ENCODE measurements around the gene DGKZ. TPM values are rescaled to one million over a fixed set of nuclear protein-coding genes. Genes with fewer than 3 reads are reported as not detected.

The DGKZ gene
- total and polyA plus RNA-seq, 2 experiments from 2014 or later: 45.1 to 170 TPM

DNA sequence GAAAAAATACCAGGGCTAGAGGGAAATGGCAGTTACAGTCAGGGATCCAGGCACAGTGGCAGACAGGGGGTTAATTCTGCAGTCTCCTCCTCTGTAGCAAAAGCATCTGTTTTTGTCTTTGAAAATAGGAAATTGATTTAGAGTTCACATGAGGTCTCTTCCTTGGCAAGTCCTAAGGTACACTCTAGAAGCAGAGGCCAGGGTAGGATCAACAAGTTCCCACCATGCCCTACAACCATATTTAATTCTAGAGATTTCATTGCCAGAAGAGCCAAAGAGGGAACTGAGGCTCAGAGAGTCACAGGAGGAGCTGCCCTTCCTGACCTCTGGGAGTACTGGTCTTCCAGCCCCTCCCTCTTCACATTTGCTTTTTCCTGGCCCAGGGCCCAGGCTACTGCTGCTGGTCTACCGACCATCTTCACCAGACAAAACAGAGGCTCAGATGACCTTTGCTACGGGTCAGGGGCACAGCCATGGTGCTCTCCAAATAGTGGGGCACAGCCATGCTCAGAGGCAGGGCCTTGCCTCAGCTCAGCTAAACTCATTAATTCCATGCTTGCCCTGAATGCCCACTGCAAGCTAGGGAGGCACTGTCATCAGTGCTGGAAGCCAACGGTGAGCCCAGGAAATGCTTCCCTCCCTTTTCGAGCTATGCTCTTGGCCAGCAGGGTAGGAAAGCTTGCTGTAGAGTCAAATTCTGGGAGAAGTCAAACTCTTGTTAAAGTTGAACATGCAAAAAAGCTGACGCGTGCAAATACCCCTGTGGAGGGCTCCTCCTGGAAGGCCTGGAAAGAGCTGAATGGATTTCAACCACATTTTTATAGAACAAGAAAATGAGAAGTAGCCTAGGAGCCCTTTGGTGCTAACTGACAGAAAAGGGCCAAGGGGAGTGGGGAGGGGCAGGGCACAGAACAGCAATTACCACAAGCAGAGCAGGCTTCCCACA lies 56.0 kb downstream of the DGKZ start:
- TF ChIP-seq REST (IDR thresholded peaks at IDR 0.05; ENCODE audit: unreplicated experiment) (no peak), STAT1 (IDR thresholded peaks at IDR 0.05; ENCODE audit: unreplicated experiment) (no peak), ZNF114 (CRISPR knock-in tag; IDR thresholded peaks at IDR 0.05) (no peak), POLR2AphosphoS5 (IDR thresholded peaks at IDR 0.05; ENCODE audit: low read depth) (no peak), JUNB (IDR thresholded peaks at IDR 0.05; ENCODE audit: unreplicated experiment) (no peak), EZH2phosphoT487 (IDR thresholded peaks at IDR 0.05; ENCODE audit: unreplicated experiment) (no peak), NANOG (IDR thresholded peaks at IDR 0.05; ENCODE audit: borderline replicate concordance) (no peak), ZNF331 (CRISPR knock-in tag; IDR thresholded peaks at IDR 0.05; ENCODE audit: low read depth) (no peak), CREB1 (CRISPR knock-in tag; IDR thresholded peaks at IDR 0.05; ENCODE audit: low read depth) (no peak), EZH2 (IDR thresholded peaks at IDR 0.05; ENCODE audit: low read depth, unreplicated experiment) (no peak)
- TF ChIP-seq, protein P1, sequence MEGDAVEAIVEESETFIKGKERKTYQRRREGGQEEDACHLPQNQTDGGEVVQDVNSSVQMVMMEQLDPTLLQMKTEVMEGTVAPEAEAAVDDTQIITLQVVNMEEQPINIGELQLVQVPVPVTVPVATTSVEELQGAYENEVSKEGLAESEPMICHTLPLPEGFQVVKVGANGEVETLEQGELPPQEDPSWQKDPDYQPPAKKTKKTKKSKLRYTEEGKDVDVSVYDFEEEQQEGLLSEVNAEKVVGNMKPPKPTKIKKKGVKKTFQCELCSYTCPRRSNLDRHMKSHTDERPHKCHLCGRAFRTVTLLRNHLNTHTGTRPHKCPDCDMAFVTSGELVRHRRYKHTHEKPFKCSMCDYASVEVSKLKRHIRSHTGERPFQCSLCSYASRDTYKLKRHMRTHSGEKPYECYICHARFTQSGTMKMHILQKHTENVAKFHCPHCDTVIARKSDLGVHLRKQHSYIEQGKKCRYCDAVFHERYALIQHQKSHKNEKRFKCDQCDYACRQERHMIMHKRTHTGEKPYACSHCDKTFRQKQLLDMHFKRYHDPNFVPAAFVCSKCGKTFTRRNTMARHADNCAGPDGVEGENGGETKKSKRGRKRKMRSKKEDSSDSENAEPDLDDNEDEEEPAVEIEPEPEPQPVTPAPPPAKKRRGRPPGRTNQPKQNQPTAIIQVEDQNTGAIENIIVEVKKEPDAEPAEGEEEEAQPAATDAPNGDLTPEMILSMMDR (conservative IDR thresholded peaks at IDR 0.05; ENCODE audit: low read depth in 2 of 2): no peak
- TF ChIP-seq, protein P2, sequence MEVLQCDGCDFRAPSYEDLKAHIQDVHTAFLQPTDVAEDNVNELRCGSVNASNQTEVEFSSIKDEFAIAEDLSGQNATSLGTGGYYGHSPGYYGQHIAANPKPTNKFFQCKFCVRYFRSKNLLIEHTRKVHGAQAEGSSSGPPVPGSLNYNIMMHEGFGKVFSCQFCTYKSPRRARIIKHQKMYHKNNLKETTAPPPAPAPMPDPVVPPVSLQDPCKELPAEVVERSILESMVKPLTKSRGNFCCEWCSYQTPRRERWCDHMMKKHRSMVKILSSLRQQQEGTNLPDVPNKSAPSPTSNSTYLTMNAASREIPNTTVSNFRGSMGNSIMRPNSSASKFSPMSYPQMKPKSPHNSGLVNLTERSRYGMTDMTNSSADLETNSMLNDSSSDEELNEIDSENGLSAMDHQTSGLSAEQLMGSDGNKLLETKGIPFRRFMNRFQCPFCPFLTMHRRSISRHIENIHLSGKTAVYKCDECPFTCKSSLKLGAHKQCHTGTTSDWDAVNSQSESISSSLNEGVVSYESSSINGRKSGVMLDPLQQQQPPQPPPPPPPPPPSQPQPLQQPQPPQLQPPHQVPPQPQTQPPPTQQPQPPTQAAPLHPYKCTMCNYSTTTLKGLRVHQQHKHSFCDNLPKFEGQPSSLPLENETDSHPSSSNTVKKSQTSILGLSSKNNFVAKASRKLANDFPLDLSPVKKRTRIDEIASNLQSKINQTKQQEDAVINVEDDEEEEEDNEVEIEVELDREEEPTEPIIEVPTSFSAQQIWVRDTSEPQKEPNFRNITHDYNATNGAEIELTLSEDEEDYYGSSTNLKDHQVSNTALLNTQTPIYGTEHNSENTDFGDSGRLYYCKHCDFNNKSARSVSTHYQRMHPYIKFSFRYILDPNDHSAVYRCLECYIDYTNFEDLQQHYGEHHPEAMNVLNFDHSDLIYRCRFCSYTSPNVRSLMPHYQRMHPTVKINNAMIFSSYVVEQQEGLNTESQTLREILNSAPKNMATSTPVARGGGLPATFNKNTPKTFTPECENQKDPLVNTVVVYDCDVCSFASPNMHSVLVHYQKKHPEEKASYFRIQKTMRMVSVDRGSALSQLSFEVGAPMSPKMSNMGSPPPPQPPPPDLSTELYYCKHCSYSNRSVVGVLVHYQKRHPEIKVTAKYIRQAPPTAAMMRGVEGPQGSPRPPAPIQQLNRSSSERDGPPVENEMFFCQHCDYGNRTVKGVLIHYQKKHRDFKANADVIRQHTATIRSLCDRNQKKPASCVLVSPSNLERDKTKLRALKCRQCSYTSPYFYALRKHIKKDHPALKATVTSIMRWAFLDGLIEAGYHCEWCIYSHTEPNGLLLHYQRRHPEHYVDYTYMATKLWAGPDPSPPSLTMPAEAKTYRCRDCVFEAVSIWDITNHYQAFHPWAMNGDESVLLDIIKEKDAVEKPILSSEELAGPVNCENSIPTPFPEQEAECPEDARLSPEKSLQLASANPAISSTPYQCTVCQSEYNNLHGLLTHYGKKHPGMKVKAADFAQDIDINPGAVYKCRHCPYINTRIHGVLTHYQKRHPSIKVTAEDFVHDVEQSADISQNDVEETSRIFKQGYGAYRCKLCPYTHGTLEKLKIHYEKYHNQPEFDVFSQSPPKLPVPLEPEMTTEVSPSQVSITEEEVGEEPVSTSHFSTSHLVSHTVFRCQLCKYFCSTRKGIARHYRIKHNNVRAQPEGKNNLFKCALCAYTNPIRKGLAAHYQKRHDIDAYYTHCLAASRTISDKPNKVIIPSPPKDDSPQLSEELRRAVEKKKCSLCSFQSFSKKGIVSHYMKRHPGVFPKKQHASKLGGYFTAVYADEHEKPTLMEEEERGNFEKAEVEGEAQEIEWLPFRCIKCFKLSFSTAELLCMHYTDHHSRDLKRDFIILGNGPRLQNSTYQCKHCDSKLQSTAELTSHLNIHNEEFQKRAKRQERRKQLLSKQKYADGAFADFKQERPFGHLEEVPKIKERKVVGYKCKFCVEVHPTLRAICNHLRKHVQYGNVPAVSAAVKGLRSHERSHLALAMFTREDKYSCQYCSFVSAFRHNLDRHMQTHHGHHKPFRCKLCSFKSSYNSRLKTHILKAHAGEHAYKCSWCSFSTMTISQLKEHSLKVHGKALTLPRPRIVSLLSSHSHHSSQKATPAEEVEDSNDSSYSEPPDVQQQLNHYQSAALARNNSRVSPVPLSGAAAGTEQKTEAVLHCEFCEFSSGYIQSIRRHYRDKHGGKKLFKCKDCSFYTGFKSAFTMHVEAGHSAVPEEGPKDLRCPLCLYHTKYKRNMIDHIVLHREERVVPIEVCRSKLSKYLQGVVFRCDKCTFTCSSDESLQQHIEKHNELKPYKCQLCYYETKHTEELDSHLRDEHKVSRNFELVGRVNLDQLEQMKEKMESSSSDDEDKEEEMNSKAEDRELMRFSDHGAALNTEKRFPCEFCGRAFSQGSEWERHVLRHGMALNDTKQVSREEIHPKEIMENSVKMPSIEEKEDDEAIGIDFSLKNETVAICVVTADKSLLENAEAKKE (CRISPR knock-in tag; IDR thresholded peaks at IDR 0.05): no peak
- TF ChIP-seq, protein P3, sequence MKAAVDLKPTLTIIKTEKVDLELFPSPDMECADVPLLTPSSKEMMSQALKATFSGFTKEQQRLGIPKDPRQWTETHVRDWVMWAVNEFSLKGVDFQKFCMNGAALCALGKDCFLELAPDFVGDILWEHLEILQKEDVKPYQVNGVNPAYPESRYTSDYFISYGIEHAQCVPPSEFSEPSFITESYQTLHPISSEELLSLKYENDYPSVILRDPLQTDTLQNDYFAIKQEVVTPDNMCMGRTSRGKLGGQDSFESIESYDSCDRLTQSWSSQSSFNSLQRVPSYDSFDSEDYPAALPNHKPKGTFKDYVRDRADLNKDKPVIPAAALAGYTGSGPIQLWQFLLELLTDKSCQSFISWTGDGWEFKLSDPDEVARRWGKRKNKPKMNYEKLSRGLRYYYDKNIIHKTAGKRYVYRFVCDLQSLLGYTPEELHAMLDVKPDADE (IDR thresholded peaks at IDR 0.05): no peak
- H3K9me3 Mint-ChIP-seq: no peaks in the 10 kb centered on the region
- DNase-seq (ENCODE audit: low spot score) (no peak), ATAC-seq (no peak)
- Histone ChIP-seq H2AFZ (no peak overlapping the region), H3K27ac (ENCODE audit: low read depth) (0 out of 2 replicates have a peak overlapping the region, but pooled peaks have one; percentile 19), H3K4me3 (no peak overlapping the region), H3K36me3 (ENCODE audit: insufficient read depth) (no peaks in the 10 kb centered on the region), H3K9me2 (ENCODE audit: insufficient read depth) (no peaks in the 10 kb centered on the region), H3K27me3 (ENCODE audit: insufficient read depth) (no peaks in the 10 kb centered on the region), H3K4me1 (ENCODE audit: insufficient read depth) (no peaks in the 10 kb centered on the region), H3F3A (replicated peaks; ENCODE audit: low read depth) (no peaks in the 10 kb centered on the region), H3K4me2 (no peak overlapping the region), H3K79me2 (replicated peaks; ENCODE audit: insufficient read depth) (no peaks in the 10 kb centered on the region), H4K20me1 (replicated peaks; ENCODE audit: insufficient read depth) (peaks cover 3% of the 10 kb centered on the region; the same call in 1 of the 2 replicates)
- H3K4me1 Mint-ChIP-seq: no peaks in the 10 kb centered on the region
- H3K27me3 Mint-ChIP-seq (ENCODE audit: insufficient read depth, low read depth, poor library complexity): peaks cover 7% of the 10 kb centered on the region
- peaks cover 20% of the 10 kb centered on the region for H3K36me3 Mint-ChIP-seq (ENCODE audit: low read depth)
- no peak overlapping the region for H3K27ac Mint-ChIP-seq
- H3K4me3 Mint-ChIP-seq: no peak overlapping the region; the same call in 2 of the 3 replicates

All from GM23338 (cell line).